ENCODE data around the gene BLVRB.

DNA sequence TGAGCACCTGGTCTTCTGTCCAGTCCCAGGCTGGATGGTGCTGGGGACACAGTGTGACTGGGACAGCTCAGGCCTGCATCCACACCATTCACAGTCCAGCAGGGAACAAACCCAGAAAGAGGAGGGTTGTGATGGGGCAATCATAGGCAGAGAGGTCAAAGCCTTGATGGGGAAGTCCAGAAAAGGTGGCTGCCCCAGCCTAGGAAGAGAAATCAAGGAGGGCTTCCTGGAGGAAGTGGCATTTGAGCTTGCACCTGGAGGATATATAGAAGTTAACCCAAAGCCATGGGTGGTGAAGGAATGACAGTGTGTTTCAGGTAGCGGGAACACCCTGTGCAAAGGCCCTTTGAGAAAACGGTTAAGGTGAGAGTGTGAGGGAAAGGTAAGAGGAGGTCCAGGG is 49.8 kb downstream of the BLVRB start:
- TF ChIP-seq, protein P1, sequence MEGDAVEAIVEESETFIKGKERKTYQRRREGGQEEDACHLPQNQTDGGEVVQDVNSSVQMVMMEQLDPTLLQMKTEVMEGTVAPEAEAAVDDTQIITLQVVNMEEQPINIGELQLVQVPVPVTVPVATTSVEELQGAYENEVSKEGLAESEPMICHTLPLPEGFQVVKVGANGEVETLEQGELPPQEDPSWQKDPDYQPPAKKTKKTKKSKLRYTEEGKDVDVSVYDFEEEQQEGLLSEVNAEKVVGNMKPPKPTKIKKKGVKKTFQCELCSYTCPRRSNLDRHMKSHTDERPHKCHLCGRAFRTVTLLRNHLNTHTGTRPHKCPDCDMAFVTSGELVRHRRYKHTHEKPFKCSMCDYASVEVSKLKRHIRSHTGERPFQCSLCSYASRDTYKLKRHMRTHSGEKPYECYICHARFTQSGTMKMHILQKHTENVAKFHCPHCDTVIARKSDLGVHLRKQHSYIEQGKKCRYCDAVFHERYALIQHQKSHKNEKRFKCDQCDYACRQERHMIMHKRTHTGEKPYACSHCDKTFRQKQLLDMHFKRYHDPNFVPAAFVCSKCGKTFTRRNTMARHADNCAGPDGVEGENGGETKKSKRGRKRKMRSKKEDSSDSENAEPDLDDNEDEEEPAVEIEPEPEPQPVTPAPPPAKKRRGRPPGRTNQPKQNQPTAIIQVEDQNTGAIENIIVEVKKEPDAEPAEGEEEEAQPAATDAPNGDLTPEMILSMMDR (IDR thresholded peaks at IDR 0.05) = no peak
- no peak for TF ChIP-seq POLR2A (IDR thresholded peaks at IDR 0.05)
